HepG2 (cell line): ENCODE data around the gene QSER1. TPM values are rescaled to one million over a fixed set of nuclear protein-coding genes. Genes with fewer than 3 reads are reported as not detected.

Experiments
- ATAC-seq: fragments of 200-7000 bp; cut with Tn5 transposase; 3 replicates; pipeline ENCODE4 v1.9.1; 2020; ENCODE audit warnings: mild to moderate bottlenecking, moderate library complexity
- BruUV-seq: library from RNA; stranded (reverse); fragments of 400-500 nt; replicated peaks from 2 replicates; lab custom pipeline; 2021; lab: Mats Ljungman, UMichigan
- CTCF ChIA-PET: fragments of 300-600 bp; formaldehyde crosslinking; extraction: SDS; loops from one replicate; lab custom pipeline; 2021; ENCODE audit warnings: low total read pairs, inconsistent platforms, low intra/inter-chr PET ratio; lab: Yijun Ruan, JAX
- POLR2A ChIA-PET: fragments of 350-600 bp; sonication (Branson Sonifier 250); formaldehyde crosslinking; loops from one replicate; lab custom pipeline; 2020; ENCODE audit warnings: antibody characterized with exemption, inconsistent platforms; lab: Yijun Ruan, JAX
- DNase-seq: peaks from one replicate; pipeline ENCODE4 v3.0.0-alpha.2; 2015; ENCODE audit warnings: low spot score
- FAIRE-seq: peaks from 3 replicates; lab custom pipeline; 2011; peaks lifted over from hg19 to GRCh38; lab: Jason Lieb, UNC
- H2AFZ ChIP-seq: one replicate; pipeline ENCODE4 v1.6.1; 2011; ENCODE audit warnings: low read length, inconsistent platforms
- H3K27ac ChIP-seq: fragments of 300-600 bp; 3 replicates; pipeline ENCODE4 v1.8.0; 2011; ENCODE audit warnings: mixed run types, mild to moderate bottlenecking, mixed read lengths, low read length, inconsistent platforms; ENCODE audit not compliant: insufficient read depth; ENCODE audit errors: extremely low read length
- H3K27me3 ChIP-seq, 2 experiments: fragments of 200-600 bp in 1 of 2; 2 replicates in 1 of 2; 3 replicates in 1 of 2; pipeline versions ENCODE4 v1.6.0 to v1.8.0; 2011; ENCODE audit warnings: low read length in 2 of 2, mild to moderate bottlenecking in 2 of 2, moderate library complexity in 2 of 2, inconsistent platforms in 1 of 2; ENCODE audit not compliant: insufficient read depth in 2 of 2, control insufficient read depth in 1 of 2
- H3K36me3 ChIP-seq, 2 experiments: fragments of 200-600 bp in 1 of 2; replicated peaks in 1 of 2; 2 replicates in 1 of 2; 3 replicates in 1 of 2; pipeline versions ENCODE4 v1.5.1 to v1.8.0; 2011; ENCODE audit warnings: low read length in 2 of 2, inconsistent platforms in 1 of 2; ENCODE audit not compliant: insufficient read depth in 2 of 2, control insufficient read depth in 1 of 2
- H3K4me1 ChIP-seq: 2 replicates; pipeline ENCODE4 v1.5.1; 2012; ENCODE audit warnings: low read length, inconsistent platforms; ENCODE audit not compliant: insufficient read depth
- H3K4me2 ChIP-seq: 2 replicates; pipeline ENCODE4 v1.6.0; 2011; ENCODE audit warnings: low read depth, low read length, inconsistent platforms
- H3K4me3 ChIP-seq, 3 experiments: fragments of 200-600 bp in 1 of 3; sonication (generic), shearing (Covaris generic) in 1 of 3; replicated peaks in 1 of 3; 2 replicates each; pipeline ENCODE4 v1.5.1; 2011 to 2016; ENCODE audit warnings: low read length in 3 of 3, inconsistent platforms in 2 of 3, low read depth in 2 of 3, mild to moderate bottlenecking in 2 of 3, control low read depth in 1 of 3, mixed read lengths in 1 of 3; ENCODE audit not compliant: insufficient read depth in 1 of 3
- H3K79me2 ChIP-seq: one replicate; pipeline ENCODE4 v1.6.1; 2011; ENCODE audit warnings: low read length, inconsistent platforms; ENCODE audit not compliant: insufficient read depth
- H3K9ac ChIP-seq: 2 replicates; pipeline ENCODE4 v1.6.0; 2011; ENCODE audit warnings: mild to moderate bottlenecking, low read depth, low read length, inconsistent platforms; ENCODE audit not compliant: insufficient read depth
- H3K9me3 ChIP-seq: 2 replicates; pipeline ENCODE4 v1.5.1; 2012; ENCODE audit warnings: mild to moderate bottlenecking, low read length
- H4K20me1 ChIP-seq: 2 replicates; pipeline ENCODE4 v1.6.0; 2011; ENCODE audit warnings: inconsistent platforms, mild to moderate bottlenecking, low read length, moderate library complexity; ENCODE audit not compliant: insufficient read depth
- CREB1 ChIP-seq, 2 experiments: fragments of 450-650 bp in 1 of 2; IDR thresholded peaks; 2 replicates each; pipeline ENCODE4 v1.6.1; 2016 to 2017; ENCODE audit warnings: control low read depth in 1 of 2, mild to moderate bottlenecking in 1 of 2, missing compliant biosample characterization in 1 of 2, missing genetic modification characterization in 1 of 2
- GPBP1L1 ChIP-seq: sonication (generic); formaldehyde crosslinking; IDR thresholded peaks from 2 replicates; pipeline ENCODE4 v1.5.0; 2020; ENCODE audit warnings: mild to moderate bottlenecking, missing genetic modification reagents
- KDM6A ChIP-seq: IDR thresholded peaks from 2 replicates; pipeline ENCODE4 v1.6.1; 2016; ENCODE audit warnings: low read depth
- MYNN ChIP-seq: sonication (generic); formaldehyde crosslinking; IDR thresholded peaks from 2 replicates; pipeline ENCODE4 v1.4.0; 2020; ENCODE audit warnings: mild to moderate bottlenecking, low read depth, missing genetic modification reagents
- PAXIP1 ChIP-seq: sonication (generic); formaldehyde crosslinking; conservative IDR thresholded peaks from 2 replicates; pipeline ENCODE4 v1.4.0; 2020; ENCODE audit warnings: mild to moderate bottlenecking, missing genetic modification reagents, moderate library complexity
- PBX2 ChIP-seq: IDR thresholded peaks from 2 replicates; pipeline ENCODE4 v1.6.1; 2016; ENCODE audit warnings: control low read depth
- PRDM4 ChIP-seq: sonication (generic); formaldehyde crosslinking; IDR thresholded peaks from 2 replicates; pipeline ENCODE4 v1.9.0; 2021; ENCODE audit warnings: missing genetic modification reagents, borderline replicate concordance
- TGIF2 ChIP-seq: IDR thresholded peaks from 2 replicates; pipeline ENCODE4 v1.6.1; 2016; ENCODE audit warnings: control low read depth, missing compliant biosample characterization
- THRA ChIP-seq: sonication (generic); formaldehyde crosslinking; IDR thresholded peaks from 2 replicates; pipeline ENCODE4 v1.4.0; 2020; ENCODE audit warnings: missing genetic modification reagents, borderline replicate concordance
- ZFP36L2 ChIP-seq: sonication (generic); formaldehyde crosslinking; IDR thresholded peaks from 2 replicates; pipeline ENCODE4 v1.4.0; 2020; ENCODE audit warnings: missing genetic modification reagents
- ZNF282 ChIP-seq: fragments of 450-650 bp; IDR thresholded peaks from 2 replicates; pipeline ENCODE4 v1.6.1; 2018; ENCODE audit not compliant: partially characterized antibody
- ZNF576 ChIP-seq: sonication (generic); formaldehyde crosslinking; IDR thresholded peaks from 2 replicates; pipeline ENCODE4 v1.4.0; 2020; ENCODE audit warnings: mild to moderate bottlenecking, missing genetic modification reagents
- ZNF580 ChIP-seq: IDR thresholded peaks from 2 replicates; pipeline ENCODE4 v1.6.1; 2016; ENCODE audit warnings: low read depth, borderline replicate concordance
- ZNF678 ChIP-seq: sonication (generic); formaldehyde crosslinking; IDR thresholded peaks from 2 replicates; pipeline ENCODE4 v1.4.0; 2020; ENCODE audit warnings: mild to moderate bottlenecking, missing genetic modification reagents
- ZNF768 ChIP-seq: sonication (generic); formaldehyde crosslinking; IDR thresholded peaks from 2 replicates; pipeline ENCODE4 v1.4.0; 2020; ENCODE audit warnings: missing genetic modification reagents
- WGBS: methylation state at CpG from one replicate; pipeline ENCODE4 v1.1.6; 2017; ENCODE audit warnings: low lambda C conversion rate; 5-methylcytosine and 5-hydroxymethylcytosine counted together
- in situ Hi-C: cut with HindIII; loops from 2 replicates; pipeline ENCODE4 v1.10.0; 2017; ENCODE audit warnings: low pct_unique_long_range_greater_than_20kb; ENCODE audit not compliant: extremely low pct_ligation_motif_present
- intact Hi-C: fragments of 100-400 bp; cut with micrococcal nuclease; formaldehyde crosslinking; loops from one replicate; pipeline ENCODE4 v1.10.0; 2022; ENCODE audit not compliant: unreplicated experiment
- polyA plus RNA-seq, 8 experiments: library from polyadenylated mRNA; depleted of rRNA in 3 of 8; stranded (reverse) in 7 of 8; unstranded in 1 of 8; fragments of >200 nt; fragmentation: Illumina TruSeq in 4 of 8; extraction: Trizol in 4 of 8; gene quantifications; 2 replicates each; pipeline versions ENCODE4 v1.2.1 to v1.2.3, GENCODE V29; 2011 to 2016; ENCODE audit warnings: low read depth in 4 of 8, missing spikeins in 1 of 8, mixed read lengths in 1 of 8; ENCODE audit not compliant: insufficient read depth in 1 of 8
- total RNA-seq, 5 experiments: library from RNA; depleted of rRNA; stranded (reverse); fragments of >200 nt; fragmentation: Illumina TruSeq; extraction: Trizol; gene quantifications; 2 replicates each; pipeline ENCODE4 v1.2.3, GENCODE V29; 2016; ENCODE audit warnings: low read depth in 1 of 5

The QSER1 gene
- total and polyA plus RNA-seq, 2 of the 13 experiments (the other 11 are each of a cell fraction or from before 2014, with no cell fraction given) = 8.9 to 17.3 TPM

- H3K27me3 ChIP-seq = no peaks in the 10 kb centered on the region
- H4K20me1 ChIP-seq = no peaks in the 10 kb centered on the region
- H3K4me2 ChIP-seq = no peak overlapping the region
- no peak overlapping the region for H3K4me3 ChIP-seq
- no peaks in the 10 kb centered on the region for H3K4me1 ChIP-seq
- DNase-seq (no peak), ATAC-seq (no peak), FAIRE-seq (no peak)
- no peaks in the 10 kb centered on the region for H3K36me3 ChIP-seq
- H3K9me3 ChIP-seq = no peaks in the 10 kb centered on the region
- H3K9ac ChIP-seq = no peak overlapping the region
- CTCF ChIA-PET = no interaction called here
- no peaks in the 10 kb centered on the region for H3K79me2 ChIP-seq
- POLR2A ChIA-PET = no interaction called here
- intact Hi-C loops (no loop called here), in situ Hi-C loops (no loop called here)
- WGBS = 28% methylated on average over 3 of the region's 3 CpGs
- no TSS peak for BruUV-seq
- no peak overlapping the region for H3K27ac ChIP-seq
- no peak overlapping the region for H2AFZ ChIP-seq
- TF ChIP-seq PAXIP1 (CRISPR knock-in tag) (no peak), ZNF576 (CRISPR knock-in tag) (no peak), CREB1 (IDR thresholded peaks at IDR 0.05) (no peak), CREB1 (CRISPR knock-in tag; IDR thresholded peaks at IDR 0.05) (no peak), ZNF580 (CRISPR knock-in tag) (no peak), PBX2 (CRISPR knock-in tag) (no peak), TGIF2 (CRISPR knock-in tag) (no peak), KDM6A (CRISPR knock-in tag) (no peak), GPBP1L1 (CRISPR knock-in tag) (no peak), ZNF678 (CRISPR knock-in tag) (no peak), ZFP36L2 (CRISPR knock-in tag) (no peak), ZNF282 (no peak), MYNN (CRISPR knock-in tag) (no peak), ZNF768 (no peak), THRA (CRISPR knock-in tag) (no peak), PRDM4 (CRISPR knock-in tag) (no peak)
Measured at GRCh38 chr11:32843544-32843943, 49.1 kb upstream of the QSER1 start.
